GM21528 (cell line): Measurements from ENCODE around the gene PAFAH1B2.
A peak's percentile ranks its signal among the peaks of the same experiment; 100 is the strongest.
"Not testable (repeated sequence)": the region's sequence is repeated elsewhere in the genome, so short reads cannot be mapped to it uniquely, and the experiment has no call there.

Experiments
- ATAC-seq: cut with Tn5 transposase; IDR thresholded peaks from one replicate; pipeline ENCODE4 v1.9.1; 2021; ENCODE audit warnings: mild to moderate bottlenecking, moderate library complexity; ENCODE audit not compliant: unreplicated experiment, low FRiP score

Gene PAFAH1B2

DNA sequence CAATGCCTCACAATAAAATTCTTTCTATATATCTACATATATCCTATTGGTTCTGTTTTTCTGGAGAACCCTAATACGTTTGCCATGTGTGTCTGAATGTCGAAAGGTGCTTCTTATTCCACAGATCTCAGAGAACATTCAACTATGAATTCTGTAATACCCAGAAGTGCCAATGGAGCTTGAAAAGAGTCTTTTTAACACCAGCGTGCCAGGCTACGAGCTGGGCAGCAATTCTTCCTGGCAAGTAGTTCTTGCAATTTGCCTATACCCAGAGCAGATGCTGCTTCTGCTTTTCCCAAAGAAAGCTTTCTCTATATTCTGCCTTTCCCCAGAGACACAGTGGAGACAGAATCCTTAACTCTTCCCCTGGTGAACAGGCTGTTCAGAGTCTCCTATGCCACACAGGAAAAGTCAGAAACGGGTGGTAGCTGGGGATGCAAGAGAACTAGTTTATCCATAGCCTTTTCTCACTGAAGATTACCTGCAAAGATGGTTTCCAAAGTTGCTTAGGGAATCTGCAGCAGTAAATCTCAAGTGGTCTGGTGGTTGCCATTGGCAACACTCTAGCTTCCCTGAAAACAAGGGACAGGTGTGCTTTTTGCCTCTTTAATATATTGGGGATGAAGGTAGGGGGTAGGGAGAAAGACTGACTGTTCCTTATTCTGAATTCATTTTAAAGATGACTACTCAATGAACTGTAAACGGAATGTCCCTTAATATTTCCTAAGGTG, 16.8 kb upstream of the PAFAH1B2 start:
- no peak for ATAC-seq

DNA sequence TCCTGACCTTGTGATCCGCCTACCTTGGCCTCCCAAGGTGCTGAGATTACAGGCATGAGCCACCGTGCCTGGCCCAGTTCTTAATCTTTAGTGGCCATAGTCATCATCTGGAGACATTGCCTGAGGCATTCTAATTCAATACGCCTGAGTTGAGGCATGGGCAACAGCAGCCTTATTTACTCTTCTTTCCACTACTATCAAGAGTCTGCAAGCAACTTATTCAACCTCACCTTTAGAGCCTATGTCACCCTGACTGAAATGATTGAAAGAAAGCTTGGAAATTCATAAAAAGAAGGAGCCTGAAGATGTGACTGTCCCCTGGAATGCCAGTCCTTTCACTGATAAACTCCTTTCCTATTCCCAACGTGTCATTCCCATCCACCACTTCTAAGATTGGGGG, 15.8 kb upstream of the PAFAH1B2 start:
- no peak for ATAC-seq

DNA sequence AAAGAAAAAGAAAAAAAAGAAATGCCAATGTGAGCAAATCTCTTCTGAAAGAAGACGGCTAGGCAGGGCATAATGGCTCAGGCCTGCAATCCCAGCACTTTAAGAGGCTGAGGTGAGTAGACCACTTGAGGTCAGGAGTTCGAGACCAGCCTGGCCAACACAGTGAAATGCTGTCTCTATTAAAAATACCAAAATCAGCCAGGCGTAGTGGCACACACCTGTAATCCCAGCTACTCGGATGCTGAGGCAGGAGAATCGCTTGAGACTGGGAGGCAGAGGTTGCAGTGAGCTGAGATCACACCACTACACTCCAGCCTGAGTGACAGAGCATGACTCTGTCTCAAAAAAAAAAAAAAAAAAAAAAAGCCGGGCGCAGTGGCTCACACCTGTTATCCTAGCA, 13.7 kb upstream of the PAFAH1B2 start:
- ATAC-seq, result not testable (repeated sequence)

DNA sequence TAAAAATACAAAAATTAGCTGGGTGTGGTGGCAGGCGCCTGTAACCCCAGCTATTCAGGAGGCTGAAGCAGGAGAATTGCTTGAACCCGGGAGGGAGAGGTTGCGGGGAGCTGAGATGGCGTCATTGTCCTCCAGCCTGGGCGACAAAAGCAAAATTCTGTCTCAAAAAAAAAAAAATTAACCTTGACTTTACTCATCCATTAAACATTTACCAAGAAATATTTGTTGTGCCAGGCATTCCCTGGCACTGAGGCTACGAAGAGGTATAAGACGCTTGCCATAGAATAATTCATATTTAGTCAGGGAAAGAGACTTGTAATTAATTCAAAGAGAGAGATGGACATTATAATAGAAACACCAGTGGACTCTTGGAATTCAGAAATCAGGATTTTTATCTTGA, 13.2 kb upstream of the PAFAH1B2 start:
- no peak for ATAC-seq

DNA sequence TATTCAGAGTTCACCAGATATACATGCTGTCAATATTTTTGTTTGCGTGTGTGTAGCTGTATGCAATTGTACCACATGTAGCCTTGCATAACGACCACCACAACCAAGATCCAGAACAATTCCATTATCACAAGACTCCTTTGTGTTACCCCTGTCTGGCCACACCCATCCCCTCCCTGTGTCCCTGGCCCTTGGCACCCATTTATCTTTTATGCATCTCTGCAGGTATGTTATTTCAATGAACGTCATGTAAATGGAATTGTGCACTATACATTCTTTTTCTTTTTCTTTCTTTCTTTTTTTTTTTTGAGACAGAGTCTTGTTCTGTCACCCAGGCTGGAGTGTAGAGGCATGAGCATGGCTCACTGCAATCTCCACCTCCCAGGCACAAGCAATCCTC, 9.7 kb upstream of the PAFAH1B2 start:
- ATAC-seq, result no peak

DNA sequence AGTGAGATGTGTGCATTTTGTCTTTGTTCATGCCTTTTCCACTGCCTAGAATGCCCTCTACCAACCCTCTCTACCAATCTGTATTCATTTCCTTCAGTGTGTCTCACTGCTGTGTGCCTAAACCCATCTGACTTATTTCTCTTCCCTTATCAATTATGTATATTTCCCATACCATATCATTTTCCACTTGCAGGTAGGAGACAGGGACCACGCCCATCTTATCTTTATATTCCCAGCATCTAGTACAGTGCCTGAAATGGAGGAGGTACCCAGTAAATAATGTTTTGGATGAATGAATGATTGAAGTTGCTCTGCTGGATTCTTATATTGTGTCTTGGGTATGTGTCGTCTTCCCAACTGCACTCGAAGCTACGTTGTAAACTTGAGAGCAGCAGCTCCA, 9.1 kb upstream of the PAFAH1B2 start:
- ATAC-seq, result not testable (repeated sequence)

DNA sequence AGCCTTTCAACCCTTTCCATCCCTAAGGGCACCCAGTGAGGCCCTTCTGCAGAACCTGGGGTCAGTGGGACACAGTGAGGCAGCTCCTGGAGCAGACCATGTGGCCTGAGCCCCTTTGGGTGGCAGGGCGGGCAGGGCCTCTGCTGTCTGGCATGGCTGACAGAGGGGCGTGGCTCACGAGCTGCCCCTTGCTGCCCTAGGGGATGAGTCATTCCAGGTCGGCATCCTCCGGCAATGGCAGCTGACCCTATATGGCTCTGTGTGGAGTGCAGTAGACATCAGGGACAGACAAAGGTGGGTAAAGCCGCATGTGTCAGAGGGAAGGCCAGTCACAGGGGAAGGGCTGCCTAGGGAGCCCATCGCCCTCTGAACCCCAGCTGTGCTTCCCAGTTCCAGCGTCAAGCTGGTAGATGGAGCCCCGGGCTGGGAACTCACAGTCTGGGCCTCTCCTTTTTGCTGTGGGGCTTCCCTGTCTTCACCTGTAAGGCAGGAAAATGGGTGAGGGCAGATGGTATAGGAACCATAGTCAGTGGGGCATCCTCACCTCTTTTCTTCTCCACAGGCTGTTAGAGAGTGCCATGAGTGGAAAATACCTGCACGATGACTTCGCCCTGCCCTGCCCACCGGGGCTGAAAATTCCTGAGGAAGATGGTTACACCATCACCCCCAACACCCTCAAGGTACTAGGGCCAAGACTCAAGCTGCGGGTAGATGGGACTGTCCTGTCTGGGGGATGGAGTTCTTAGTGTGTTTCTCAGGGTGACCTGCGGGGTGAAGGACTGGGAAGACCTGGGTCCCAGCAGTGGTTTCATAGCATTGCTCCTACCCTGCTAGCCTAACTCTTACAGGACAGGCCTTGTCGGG, 6.6 kb upstream of the PAFAH1B2 start:
- not testable (repeated sequence) for ATAC-seq

DNA sequence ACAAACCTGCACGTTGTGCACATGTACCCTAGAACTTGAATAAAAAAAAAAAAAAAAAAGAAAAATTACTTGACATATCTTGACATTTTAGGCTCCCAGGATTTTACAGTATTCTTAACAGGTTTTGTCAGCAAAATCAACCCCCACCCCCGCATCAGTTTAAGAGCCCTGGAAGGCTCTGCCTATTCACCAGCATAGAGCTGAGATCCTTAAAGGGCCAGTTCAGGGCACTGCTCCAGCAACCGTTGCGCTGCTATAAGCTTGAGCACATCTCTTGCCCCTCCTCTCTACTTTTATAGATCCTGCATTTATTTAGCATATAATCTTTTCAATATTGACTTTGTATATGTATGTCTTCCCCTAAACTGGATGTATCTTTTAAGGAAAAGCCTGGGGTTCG, 697 bp upstream of the PAFAH1B2 start:
- peak; percentile 21 for ATAC-seq

DNA sequence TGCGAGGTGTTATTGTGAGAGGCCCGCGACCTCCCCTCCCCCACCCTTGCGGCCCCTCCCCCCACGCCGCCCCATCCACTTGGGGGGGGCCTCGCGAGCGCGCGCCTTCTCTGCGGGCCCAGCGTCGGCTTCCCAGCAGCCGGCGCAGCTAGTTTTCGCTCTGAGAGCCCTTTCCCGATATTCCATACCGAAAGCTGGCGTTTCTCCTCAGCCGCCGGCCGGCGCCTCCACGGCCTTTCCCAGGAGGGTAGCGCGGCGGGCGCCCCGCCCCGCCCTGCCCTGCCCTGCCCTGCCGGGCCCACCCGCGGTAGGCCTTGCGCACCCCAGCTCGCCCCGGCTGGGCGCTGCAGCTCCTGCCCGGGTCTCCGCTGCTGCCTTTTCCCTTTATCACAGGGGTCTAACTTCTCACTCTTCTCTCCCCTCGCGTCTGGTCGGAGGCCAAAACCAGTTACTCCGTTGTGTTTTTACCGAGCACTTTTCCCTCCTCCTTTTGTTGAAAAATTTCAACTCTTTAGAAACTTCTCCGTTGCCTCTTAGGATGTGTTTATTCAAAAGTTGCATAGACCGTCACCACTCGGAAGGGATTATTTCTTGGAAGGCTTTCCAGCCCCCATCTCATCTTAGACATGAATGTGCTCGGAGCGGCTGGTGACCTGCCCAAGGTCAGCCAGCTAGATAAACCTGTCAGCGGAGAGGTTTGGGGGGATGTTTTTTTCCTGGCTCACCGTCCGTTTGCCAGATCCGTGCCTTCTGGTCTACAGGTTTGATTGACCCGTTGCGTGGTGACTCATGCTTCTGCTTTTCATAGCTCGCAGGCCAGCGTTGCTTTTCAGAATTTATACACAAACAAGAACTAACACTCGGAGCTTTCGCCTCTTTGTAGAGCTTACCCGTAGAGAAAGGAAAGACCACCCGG, 648 bp downstream of the PAFAH1B2 start:
- ATAC-seq, result peak; percentile 64

DNA sequence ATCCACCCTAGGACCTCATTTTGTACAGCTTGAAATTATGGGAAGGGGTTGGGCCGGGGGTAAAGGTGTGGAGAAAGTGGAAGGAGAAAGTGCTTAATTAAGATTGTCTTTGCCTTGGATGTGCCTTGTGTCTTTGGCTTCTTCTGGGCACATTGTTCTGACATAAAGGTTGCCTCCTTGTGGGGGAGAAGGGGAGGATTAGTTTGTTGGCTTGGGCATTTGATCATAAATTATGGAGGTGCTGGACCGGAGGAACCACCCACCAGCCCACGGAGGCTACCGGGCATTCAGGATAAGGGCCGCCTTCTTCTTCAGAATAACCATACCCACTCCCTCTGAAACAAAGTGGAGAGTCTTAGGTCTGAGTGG, 1.3 kb downstream of the PAFAH1B2 start:
- no peak for ATAC-seq

DNA sequence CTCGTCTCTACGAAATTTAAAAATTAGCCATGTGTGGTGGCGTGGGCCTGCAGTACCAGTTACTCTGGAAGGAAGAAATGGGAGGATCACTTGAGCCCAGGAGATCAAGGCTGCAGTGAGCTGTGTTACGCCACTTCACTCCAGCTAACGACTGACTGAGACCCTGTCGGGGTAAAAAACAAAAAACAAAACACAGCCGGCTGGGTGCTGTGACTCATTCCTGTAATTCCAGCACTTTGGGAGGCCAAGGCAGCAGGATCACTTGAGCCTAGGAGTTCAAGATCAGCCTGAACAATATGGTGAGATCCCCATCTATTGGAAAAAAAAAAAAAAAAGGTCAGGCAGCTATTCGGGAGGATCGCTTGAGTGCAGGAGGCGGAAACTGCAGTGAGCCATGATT, 2.4 kb downstream of the PAFAH1B2 start:
- ATAC-seq, result no peak

DNA sequence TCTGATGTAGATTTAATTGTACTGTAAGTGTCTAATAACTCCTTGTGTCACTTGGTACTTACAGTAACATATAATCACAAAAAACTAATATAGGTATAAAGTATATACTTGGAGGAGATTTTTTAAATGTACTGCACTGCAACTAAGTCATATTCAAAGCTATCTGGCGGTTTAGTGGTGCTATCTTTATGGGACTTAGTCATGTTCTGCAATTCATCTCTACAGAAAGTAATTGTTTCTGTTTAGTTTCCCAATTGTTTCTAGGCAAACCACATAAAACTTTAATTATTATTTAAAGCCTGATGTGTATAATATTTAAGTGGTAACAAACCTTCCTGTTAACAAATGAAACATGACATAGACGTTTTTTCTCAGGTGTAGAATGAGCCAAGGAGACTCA, 8.0 kb downstream of the PAFAH1B2 start:
- ATAC-seq, result no peak

DNA sequence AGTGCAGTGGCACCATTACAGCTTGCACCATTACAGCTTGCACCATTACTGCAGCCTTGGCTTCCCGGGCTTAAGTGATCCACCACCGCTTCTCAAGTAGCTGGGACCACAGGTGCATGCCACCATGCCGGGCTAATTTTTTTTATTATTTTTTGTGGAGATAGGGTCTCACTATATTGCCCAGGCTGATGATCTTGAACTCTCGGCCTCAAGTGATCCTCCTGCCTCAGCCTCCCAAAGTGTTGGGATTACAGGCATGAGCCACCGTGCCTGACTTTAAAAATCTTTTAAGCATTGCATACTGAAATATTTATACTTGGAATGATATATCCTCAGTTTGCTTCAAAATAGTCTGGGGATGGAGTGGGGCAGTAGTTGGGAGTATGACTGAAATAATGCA, 10.4 kb downstream of the PAFAH1B2 start:
- no peak for ATAC-seq

DNA sequence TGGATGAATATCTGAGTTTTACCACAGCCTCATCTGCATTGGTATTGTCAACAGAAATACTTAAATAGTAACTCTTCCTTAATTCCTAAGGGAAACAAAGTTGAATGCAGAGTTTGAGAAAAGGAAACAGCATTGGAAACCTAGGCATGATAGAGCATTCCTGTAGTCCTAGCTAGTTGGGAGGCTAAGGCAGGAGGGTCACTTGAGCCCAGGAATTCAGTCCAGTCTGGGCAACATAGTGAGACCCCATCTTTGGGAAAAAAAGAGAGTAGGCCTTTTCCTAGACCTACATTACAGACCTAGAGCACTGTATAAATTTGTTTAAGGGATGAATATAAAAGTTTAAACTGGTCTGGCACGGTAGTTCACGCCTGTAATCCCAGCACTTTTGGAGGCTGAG, 13.4 kb downstream of the PAFAH1B2 start:
- no peak for ATAC-seq

DNA sequence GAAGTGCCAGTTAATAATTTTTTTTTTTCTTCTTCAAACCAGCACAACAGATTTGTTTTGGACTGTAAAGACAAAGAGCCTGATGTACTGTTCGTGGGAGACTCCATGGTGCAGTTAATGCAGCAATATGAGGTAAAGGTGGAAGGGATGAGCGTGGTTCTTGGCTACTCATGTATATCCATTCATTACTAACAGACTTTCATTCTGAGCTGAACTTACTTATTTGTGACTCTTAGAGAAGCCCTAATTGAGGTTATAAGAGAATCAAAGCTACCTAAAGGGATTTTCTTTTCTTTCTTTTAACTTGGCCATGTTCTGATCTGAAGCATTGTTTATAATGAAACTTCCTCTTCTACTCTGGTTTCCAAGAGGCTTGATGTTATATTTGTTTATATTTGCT, 15.8 kb downstream of the PAFAH1B2 start:
- ATAC-seq, result no peak

DNA sequence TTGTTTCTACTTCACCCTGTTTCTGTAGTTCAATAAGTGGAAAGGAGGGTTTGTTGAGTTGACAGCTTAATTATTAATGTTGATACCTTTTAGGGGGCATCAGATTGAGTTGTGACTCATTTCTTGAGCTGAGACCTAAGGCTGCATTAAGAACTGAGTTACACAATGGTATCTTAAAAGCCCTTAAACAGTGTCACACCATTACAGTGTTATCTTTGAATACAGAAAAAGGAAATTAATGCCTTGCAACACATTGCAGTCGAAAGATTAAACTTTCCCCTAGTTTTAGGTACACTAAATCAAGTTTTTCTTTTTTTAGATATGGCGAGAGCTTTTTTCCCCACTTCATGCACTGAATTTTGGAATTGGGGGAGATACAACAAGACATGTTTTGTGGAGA, 16.7 kb downstream of the PAFAH1B2 start:
- no peak for ATAC-seq

DNA sequence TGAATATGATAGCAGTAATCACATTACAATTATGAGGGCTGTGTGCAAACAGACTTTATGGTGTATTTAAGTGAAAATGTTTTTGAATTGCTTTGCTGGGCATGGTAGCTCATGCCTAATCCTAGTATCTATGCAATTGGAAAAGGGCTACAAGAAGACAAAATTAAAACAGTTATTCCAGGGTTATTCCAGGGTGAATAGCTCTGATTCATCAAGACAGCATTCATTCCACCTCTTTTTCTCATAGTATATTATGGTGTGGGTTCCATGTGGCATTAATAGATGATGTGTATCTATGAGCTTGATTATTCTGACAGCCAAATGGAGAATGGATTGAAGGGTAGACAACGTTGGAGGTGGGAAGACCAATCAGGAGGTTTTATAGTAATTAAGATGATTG, 22.4 kb downstream of the PAFAH1B2 start:
- no peak for ATAC-seq

DNA sequence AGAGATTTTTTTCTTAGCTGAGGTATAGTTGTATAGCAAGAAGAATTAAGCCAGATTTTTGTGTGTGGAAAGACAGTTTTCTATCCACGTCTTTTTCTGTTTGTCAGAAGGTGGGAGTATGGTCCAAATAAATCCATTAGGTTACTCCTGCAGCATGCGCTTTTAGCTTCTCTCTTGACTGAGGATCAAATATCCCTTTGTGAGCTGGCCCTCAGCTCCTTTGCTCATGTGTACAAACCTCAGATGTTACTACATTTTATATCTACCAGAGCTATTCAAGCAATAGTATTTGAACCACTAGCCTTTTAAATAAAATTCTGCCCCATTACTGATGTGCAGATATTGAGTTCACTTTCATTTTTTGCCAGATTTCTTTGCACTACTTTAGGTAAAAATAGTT, 25.6 kb downstream of the PAFAH1B2 start:
- no peak for ATAC-seq

DNA sequence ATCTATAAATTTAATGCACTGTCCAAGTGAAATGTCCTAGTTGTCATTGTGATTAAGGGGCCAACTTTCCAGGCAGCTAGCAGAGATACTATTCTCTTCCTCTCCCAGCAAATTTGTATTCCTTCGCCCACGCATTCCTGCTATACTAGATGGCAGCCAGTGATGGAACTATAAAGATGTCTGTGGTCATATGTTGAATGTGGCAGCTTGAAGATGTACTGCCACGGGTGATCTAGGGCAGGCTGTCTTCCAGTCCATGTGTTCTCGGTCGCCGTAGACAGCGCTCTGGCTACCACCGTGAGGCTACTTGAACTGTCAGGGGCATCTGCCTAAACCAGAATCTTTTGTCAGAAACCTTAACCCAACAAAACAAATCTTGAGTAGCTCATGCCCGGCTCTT, 26.1 kb downstream of the PAFAH1B2 start:
- no peak for ATAC-seq

DNA sequence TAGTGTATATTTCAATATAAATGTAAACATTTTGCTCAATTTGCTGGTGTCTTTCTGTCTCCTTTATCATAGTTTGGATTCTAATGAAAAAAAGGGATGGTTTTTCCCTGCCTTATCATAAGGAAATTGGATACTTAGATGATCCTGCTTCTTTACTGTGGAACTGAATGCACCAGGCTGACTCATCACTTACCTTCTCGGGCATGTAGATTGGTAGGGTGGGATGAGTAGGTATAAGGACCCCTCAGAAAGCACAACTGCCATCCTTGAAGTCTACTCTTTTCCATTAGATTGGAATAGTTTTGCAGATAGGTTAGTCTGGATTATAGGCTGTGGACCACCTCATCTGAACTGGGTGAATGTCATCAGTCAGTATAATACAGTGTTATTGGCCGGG, 26.9 kb downstream of the PAFAH1B2 start:
- ATAC-seq, result no peak
